Measurements from ENCODE around the gene CENPA.

DNA sequence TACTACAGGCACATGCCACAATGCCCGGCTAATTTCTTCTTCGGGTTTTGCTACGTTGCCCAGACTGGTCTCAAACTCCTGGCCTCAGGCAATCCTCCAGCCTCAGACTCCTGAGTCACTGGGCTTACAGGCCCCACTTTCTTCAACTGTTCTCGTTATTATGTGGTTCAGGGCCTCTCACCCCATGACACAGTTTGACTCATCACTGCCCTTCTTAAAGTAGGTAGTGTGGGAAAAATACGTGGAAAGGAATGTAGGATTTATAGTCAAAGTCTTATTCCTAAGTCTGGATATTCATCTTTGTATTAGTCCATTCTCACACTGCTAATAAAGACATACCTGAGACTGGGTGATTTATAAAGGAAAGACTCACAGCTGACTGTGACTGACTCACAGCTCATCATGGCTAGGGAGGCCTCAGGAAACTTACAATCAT, 19.4 kb downstream of the CENPA start:
- TF ChIP-seq, protein P1, sequence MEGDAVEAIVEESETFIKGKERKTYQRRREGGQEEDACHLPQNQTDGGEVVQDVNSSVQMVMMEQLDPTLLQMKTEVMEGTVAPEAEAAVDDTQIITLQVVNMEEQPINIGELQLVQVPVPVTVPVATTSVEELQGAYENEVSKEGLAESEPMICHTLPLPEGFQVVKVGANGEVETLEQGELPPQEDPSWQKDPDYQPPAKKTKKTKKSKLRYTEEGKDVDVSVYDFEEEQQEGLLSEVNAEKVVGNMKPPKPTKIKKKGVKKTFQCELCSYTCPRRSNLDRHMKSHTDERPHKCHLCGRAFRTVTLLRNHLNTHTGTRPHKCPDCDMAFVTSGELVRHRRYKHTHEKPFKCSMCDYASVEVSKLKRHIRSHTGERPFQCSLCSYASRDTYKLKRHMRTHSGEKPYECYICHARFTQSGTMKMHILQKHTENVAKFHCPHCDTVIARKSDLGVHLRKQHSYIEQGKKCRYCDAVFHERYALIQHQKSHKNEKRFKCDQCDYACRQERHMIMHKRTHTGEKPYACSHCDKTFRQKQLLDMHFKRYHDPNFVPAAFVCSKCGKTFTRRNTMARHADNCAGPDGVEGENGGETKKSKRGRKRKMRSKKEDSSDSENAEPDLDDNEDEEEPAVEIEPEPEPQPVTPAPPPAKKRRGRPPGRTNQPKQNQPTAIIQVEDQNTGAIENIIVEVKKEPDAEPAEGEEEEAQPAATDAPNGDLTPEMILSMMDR (conservative IDR thresholded peaks at IDR 0.05 in 1 of 2, IDR thresholded peaks at IDR 0.05 in 1 of 2; ENCODE audit: extremely low read depth in 1 of 2, insufficient read depth in 1 of 2, low read depth in 1 of 2, low read length in 2 of 2), result no peak
- TF ChIP-seq EZH2 (IDR thresholded peaks at IDR 0.05; ENCODE audit: borderline replicate concordance, low read length), result no peak

Data from mammary epithelial cell (primary cell).